ENCODE measurements around the gene BRF1.

Gene BRF1

GRCh38 chr14:105187935-105188524, 112.8 kb downstream of the BRF1 start:
- no peak for DNase-seq

GRCh38 chr14:105187116-105187515, 113.7 kb downstream of the BRF1 start:
- no peak for DNase-seq

- DNase-seq = no peak
Measured at GRCh38 chr14:105185973-105186372, 114.8 kb downstream of the BRF1 start.

GRCh38 chr14:105185001-105185400, 115.8 kb downstream of the BRF1 start:
- no peak for DNase-seq

- no peak for DNase-seq
Measured at GRCh38 chr14:105184461-105184860, 116.3 kb downstream of the BRF1 start.

GRCh38 chr14:105182296-105183020, 118.3 kb downstream of the BRF1 start:
- no peak for DNase-seq

GRCh38 chr14:105181549-105182295, 119.1 kb downstream of the BRF1 start:
- DNase-seq = no peak

GRCh38 chr14:105180592-105181548, 119.9 kb downstream of the BRF1 start, which contains the start of gene NUDT14:
TSS of gene NUDT14 (minus strand) at chr14:105181312. CDS start at chr14:105181209, 103 bp downstream.
- DNase-seq = peak; percentile 18

GRCh38 chr14:105179191-105179590, 121.6 kb downstream of the BRF1 start:
- no peak for DNase-seq

GRCh38 chr14:105178868-105179140, 122.0 kb downstream of the BRF1 start:
- DNase-seq = no peak

- no peak for DNase-seq
Measured at GRCh38 chr14:105178069-105178867, 122.5 kb downstream of the BRF1 start.

- no peak for DNase-seq
Measured at GRCh38 chr14:105177082-105177481, 123.7 kb downstream of the BRF1 start.

- DNase-seq = no peak
Measured at GRCh38 chr14:105176513-105176912, 124.3 kb downstream of the BRF1 start.

- no peak for DNase-seq
Measured at GRCh38 chr14:105173901-105174894, 126.6 kb downstream of the BRF1 start.

GRCh38 chr14:105173145-105173544, 127.7 kb downstream of the BRF1 start:
- no peak for DNase-seq

- DNase-seq = no peak
Measured at GRCh38 chr14:105172476-105172875, 128.3 kb downstream of the BRF1 start.

- no peak for DNase-seq
Measured at GRCh38 chr14:105171004-105171673, 129.7 kb downstream of the BRF1 start.

GRCh38 chr14:105169776-105170655, 130.8 kb downstream of the BRF1 start:
- no peak for DNase-seq

GRCh38 chr14:105168979-105169507, 131.8 kb downstream of the BRF1 start:
- DNase-seq = no peak

Data from T1000 (cell line).